ENCODE data around the gene KRTAP4-6.
"Not testable (repeated sequence)": the region's sequence is repeated elsewhere in the genome, so short reads cannot be mapped to it uniquely, and the experiment has no call there.

The KRTAP4-6 gene

DNA sequence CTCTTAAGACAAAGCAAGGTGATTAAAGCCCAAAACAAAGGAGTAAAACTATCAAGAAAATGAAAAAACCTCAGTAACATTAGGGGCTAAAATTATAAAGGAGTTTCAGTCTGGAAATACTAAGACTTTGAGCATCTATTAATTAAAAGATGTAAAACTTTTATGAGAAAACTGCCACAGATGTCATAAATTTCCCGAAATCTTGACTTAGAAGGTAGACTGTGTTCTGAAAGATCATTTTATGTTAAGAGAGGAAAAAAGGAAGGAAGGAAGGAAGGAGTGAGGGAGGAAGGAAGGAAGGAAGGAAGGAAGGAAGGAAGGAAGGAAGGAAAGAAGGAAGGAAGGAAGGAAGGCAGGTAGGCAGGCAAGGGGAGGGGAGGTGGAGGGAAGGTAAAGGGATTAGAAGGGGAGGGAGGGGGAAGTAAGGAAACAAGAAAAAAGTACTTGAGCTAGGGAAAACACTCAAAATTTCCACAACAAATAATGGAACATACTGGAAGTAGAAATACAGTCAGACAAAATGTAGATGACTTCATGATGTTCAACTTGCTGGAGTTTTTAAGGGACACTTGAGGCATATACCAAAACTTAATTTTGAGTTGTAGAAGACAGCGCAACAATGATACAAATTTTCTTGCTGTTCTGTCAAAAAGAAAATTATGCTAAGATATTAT, 7.3 kb upstream of the KRTAP4-6 start:
- DNase-seq (ENCODE audit: low read depth in 3 of 3) = no peak

DNA sequence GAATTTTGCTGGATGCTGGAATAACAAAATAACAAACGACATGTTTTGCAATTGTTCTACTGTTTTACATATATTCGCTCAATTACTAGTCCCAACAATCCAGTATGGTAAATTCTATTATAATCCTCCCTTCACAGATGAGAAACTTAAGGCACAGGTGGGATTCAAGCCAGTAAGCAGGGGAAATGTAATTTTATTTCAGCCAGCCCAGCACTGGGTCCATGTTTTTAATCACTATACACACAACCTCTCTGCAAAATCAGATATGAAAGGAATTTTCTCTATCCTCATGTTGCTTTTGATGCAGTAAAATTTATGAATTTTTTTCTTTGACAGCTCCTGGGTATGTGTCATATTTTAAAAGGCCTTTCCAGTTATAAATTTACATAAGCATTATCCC, 4.9 kb upstream of the KRTAP4-6 start:
- no peak for DNase-seq (ENCODE audit: low read depth in 3 of 3)

DNA sequence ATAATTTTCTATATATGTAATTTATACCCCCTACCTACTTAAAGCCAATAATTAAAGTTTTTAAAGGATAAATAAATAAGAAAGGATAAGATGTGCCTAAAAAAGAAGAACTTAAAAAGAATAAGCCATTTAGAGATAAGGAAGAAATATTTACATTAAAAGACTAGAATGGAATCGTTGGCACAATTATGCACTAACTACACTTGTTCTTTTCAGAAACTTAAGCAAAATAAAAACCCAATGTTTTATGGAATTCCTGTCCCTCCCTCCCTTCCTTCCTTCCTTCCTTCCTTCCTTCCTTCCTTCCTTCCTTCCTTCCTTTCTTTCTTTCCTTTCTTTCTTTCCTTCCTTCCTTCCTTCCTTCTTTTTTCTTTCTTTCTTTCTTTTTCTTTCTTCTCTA, 4.5 kb upstream of the KRTAP4-6 start:
- no peak for DNase-seq (ENCODE audit: low read depth in 3 of 3)

DNA sequence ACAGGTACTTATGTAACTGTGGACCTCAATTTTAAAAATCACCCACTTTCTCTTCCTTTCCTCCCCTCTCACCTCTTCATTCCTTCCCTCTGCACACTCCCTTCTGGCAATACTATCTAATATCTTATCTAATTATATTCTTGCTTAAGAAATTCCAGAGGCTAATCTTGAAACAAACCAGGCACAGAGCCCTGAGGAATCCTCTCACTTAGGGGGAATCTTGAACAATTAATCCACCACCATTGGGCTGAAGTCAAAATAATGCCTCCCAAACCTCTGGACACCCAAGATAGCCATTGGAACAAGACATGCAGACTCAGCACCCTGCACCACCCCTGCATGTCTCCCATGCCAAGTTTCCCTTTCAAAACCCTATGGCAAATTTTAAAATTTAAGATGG, 1.0 kb upstream of the KRTAP4-6 start:
- DNase-seq (ENCODE audit: low read depth in 3 of 3) = no peak

DNA sequence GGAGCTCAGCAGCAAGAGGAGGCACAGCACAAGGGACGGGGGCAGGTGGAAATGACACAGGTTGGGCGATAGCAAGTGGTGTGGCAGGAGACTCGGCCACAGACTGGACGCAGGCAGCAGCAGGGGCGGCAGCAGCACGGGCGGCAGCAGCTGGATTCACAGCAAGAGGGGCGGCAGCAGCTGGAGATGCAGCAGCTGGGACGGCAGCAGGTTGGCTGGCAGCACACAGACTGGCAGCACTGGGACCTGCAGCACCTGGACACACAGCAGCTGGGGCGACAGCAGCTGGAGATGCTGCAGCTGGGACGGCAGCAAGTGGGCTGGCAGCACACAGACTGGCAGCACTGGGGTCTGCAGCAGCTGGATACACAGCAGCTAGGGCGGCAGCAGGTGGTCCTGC, 479 bp downstream of the KRTAP4-6 start:
- not testable (repeated sequence) for DNase-seq (ENCODE audit: low read depth in 3 of 3)

DNA sequence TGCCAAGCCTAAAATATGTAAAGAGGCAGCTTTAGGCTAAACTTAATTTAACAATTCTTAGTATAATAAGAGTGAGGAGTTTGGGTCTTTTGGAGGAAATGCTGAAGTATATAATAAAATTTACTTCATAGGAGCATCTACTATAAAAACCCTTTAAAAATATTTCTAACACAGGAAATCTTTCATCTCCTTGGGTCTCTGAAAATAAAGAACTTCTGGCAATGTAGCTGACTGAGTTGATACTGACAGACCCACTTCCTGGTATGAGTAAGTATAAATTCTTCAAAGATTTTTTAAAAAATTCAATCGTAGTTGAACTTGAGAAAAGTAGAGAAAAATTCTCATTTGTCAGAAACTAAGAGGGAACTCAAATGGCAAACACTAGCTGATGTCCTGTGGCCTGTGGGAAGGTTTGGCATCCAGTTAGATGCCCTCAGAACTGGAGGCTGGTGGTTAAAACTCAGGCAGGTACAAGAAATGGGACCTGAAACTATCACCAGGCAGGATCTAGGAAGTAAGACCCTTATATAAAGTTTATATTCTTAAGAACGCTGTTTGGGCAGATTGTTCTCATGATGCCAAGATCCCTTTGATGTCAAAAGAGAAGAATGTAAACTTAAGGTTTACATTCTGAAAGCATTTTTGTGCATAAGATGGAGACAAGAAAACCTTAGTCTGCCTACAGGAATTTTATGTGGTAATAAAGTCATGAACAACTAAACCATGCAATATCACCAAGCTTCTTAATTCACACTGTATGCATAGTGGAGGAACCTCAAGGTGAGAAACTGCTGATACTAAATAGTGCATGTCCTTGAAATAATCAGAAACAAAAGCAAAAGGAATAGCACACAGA, 6.2 kb downstream of the KRTAP4-6 start:
- no peak for DNase-seq (ENCODE audit: low read depth in 3 of 3)

DNA sequence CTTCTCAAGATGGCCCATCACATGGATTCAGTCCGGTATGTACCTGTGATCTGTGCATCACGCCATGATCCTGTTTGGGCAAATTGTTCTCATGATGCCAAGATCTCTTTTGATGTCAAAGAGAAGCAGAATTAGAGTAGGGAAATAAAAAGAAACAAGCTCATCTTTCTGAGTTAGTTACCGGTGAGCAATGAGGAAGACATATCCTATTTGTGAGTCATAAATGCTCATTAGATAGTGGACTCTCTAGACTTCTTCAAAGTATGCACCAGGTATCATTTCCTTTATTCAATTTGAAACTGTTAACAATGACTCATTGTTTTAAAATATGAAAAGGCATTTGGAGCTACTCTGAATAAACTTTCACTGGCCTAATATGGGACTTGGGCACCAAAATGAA, 8.4 kb downstream of the KRTAP4-6 start:
- no peak for DNase-seq (ENCODE audit: low read depth in 3 of 3)

DNA sequence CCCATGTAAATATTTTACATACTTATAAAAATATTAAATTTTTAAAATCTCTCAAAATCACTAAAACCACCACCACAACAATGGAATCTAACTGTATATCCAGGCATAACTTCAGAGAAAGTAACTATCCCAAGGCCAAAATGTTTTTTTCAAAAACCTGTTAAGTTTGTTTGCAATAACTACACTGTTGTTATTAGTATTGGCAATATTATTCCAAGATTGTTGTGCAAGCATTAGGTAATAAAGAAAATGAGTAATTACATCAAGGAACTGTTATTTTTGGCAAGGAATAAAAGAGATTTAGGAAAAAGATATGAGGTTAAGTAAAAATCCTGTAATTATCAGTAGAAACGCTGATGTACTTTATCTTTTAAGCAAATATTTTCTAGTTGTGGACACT, 13.0 kb downstream of the KRTAP4-6 start:
- DNase-seq (ENCODE audit: low read depth in 3 of 3) = no peak

DNA sequence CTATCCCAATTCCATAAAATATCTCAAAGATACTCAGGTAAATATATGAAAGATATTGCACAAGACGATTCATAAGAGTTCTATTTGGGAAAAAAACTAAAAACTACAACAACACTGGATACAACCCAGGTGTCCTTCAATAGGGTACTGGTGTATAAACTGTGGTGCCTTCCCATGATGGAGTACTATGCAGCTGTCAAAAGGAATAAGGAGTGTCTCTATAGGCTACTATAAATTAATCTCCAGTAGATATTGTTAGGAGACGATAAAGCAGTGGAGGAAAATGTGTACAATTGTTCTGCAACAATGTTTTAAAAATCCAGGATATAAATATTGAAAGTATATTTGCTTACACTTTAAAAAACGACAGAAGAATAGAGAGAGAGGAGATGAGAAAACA, 13.9 kb downstream of the KRTAP4-6 start:
- DNase-seq (ENCODE audit: low read depth in 3 of 3) = no peak

DNA sequence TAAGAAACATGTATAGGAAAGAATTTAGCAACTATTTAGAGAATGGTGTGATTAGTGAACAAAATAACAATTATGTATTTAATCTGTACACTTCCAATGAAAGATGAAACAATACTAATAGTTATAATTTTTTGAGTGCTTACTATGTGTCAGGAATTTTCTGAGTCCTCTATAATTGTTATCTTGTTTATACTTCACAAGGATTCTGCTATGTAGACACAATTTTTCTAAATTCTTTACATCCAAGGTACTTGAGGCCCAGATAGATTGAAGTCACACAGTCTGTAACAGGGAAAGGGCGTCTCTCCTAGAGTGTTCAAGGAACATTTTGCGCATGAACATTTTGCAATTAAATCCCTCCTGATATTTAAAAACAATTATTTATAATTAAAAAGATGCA, 15.3 kb downstream of the KRTAP4-6 start:
- no peak for DNase-seq (ENCODE audit: low read depth in 3 of 3)

DNA sequence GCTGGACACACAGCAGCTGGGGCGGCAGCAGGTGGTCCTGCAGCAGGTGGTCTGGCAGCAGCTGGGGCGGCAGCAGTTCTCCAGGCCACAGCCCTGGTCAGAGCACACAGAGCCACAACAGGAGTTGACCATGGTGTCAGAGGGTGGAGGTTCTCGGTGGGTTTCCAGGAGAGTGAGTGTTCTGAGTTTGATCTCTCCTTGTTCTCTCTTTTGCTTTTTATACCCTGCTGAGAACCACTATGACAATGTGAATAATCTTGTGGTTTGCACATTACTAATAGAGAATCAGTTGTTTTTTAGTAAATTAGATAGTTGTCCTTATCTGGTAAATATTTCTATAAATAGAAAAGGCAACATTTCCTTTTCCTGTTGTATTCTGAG, 16.4 kb downstream of the KRTAP4-6 start, which contains the start of gene KRTAP4-12:
KRTAP4-12 (minus strand) TSS at position 192 of the 381 bp plus-strand sequence; CDS start at position 132, 60 bp downstream.
- not testable (repeated sequence) for DNase-seq (ENCODE audit: low read depth in 3 of 3)

DNA sequence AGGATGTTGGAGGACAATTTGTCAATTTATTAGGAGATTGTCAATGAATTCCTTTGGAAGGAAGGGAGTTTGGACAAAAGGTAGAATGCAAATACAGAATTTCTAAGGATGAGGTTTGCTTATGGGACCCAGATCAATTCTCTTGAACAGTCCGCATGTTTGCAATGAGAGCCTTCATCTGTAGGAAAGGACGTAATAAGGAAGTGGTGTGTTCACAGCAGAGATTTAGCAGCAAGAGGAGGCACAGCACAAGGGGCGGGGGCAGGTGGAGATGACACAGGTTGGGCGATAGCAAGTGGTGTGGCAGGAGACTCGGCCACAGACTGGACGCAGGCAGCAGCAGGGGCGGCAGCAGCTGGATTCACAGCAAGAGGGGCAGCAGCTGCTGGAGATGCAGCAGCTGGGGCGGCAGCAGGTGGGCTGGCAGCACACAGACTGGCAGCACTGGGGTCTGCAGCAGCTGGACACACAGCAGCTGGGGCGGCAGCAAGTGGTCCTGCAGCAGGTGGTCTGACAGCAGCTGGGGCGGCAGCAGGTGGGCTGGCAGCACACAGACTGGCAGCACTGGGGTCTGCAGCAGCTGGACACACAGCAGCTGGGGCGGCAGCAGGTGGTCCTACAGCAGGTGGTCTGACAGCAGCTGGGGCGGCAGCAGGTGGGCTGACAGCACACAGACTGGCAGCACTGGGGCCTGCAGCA, 16.9 kb downstream of the KRTAP4-6 start:
- DNase-seq (ENCODE audit: low read depth in 3 of 3) = not testable (repeated sequence)

DNA sequence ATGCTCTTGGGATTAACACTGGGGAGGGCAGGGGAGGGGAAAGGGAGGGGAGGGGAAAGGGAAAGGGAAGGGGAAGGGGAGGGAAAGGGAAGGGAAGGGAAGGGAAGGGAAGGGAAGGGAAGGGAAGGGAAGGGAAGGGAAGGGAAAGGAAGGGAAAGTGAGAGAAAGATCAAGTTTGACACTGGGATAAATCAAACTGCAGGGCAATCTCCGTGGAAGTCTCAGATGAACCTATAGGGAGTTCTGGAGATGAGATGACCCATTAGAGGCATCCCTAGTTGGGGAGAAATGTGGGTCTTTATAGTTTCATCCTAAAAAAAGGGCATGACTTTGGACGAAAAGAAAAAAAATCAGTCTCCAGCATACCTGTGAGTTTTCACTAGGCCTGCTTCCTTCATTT, 18.6 kb downstream of the KRTAP4-6 start:
- no peak for DNase-seq (ENCODE audit: low read depth in 3 of 3)

DNA sequence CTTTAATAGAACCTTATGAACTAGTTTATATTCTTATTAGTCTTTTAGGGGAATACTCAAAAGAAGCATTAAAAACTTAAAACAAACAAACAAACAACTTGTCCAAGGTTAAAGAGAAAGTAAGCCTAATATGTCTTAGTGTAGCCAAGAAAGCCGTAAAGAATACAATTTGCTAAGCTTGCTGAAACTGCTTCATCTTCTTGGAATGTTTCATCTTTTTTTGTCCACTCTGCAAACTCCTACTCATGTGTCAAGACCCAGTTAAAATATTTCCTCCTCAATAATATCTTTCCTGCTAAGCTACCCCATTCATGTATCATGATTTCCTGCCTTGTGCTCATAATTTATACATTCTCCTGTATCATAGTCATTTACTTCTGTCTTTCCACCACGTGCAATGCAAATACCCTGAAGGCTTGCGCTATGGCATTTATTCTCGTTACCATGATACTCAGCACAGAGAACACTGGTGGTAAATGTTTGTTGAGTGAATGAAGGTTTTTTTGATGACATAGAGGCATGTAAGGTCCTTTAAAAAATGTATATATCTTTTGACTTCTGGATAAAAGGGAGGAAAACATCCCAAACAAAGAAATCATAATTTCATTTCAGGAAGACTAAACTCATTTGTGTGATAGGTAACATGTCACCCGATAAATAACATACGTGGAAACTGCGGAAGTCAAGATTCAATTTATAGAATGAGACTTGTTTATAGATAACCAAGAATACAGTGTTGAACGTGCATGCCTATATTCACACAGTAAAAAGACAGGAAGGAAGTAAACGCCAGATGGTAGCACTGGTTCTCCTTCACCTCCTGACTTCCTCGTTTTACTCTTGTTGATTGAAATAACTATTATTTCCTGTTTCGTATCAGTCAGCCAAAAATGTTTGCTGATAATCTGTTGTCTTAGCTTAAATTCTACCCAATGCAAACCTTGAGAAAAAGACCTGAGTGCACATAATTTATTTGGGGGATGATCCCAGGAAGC, 20.4 kb downstream of the KRTAP4-6 start:
- DNase-seq (ENCODE audit: low read depth in 3 of 3) = not testable (repeated sequence)

DNA sequence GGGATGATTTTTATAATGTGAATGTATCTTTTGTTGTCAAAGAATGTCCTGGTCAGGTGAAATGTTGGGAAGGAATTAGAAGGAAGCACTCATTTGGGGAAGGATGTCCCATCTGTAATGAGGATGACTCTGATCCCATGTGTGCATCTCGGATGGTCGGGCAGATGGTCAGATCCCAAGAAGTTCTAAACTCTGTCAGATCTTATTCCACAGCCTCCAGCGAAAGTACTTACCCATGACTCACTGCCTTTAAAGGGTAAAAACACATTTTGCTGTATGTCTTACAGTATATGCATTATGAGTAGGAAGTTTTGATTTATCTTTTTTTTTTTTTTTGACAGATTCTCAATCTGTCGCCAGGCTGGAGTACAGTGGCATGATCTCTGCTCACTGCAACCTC, 21.6 kb downstream of the KRTAP4-6 start:
- DNase-seq (ENCODE audit: low read depth in 3 of 3) = no peak

DNA sequence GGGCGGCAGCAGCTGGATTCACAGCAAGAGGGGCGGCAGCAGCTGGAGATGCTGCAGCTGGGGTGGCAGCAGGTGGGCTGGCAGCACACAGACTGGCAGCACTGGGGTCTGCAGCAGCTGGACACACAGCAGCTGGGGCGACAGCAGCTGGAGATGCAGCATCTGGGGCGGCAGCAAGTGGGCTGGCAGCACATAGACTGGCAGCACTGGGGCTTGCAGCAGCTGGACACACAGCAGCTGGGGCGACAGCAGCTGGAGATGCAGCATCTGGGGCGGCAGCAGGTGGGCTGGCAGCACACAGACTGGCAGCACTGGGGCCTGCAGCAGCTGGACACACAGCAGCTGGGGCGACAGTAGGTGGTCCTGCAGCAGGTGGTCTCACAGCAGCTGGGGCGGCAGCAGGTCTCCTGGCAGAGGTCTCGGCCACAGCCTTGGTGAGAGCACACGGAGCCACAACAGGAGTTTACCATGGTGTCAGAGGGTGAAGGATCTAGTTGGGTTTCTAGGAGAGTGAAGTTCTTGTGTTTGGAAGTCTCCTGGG, 22.4 kb downstream of the KRTAP4-6 start, which contains the start of gene KRTAP4-11:
KRTAP4-11 (minus strand) TSS at position 528 of the 541 bp plus-strand sequence; CDS start at position 470, 58 bp downstream.
- not testable (repeated sequence) for DNase-seq (ENCODE audit: low read depth in 3 of 3)

DNA sequence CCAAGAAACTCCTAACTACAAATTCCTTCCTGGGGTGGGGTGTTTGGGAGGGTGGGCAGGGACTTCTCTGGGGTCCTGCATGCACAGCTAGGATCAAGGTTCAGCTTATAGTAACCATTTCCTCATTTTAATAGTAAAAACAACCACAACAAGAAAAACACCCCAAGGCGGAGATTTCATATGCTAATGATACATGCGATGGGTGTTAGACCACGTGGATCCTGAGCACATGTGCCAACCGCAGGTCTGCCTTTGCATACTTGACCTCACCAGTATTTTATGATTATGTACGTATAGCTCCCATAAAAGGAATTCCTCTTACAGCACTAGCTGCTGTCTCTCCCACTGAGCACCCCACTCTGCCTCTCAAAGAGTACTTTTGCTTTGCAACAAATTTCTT, 24.0 kb downstream of the KRTAP4-6 start:
- no peak for DNase-seq (ENCODE audit: low read depth in 3 of 3)

DNA sequence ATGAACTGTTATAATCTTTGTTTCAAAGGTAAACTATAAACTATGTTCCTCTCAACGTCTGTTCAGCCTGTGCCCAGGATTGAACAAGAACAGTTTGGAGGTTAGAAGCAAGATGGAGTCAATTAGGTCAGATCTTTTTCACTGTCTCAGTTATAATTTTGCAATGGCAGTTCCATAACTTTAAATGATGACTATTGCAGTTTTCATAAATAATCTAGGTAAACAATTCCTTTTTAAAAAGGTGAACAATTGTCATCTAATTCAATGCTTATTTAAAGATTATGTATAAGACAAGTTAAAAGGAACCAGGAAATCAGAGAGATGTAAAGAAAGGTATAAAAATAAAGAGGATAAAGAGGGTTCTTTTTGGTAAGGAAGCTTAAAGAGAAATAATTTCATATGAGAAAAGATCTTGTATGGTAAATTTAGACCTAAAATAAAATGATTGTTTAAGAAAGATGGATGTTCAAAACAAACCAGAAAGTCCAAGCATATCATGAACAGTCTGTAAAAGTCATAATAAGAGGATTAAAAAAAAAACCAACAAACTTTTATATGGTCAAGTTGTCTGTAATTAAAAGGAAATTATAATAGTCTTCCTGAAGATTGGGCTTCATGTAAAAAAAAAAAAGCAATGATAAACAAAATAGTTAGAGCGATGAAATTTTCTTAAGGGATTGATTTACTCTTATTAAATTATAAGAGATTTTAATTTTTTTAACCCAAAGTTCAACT, 29.0 kb downstream of the KRTAP4-6 start:
- no peak for DNase-seq (ENCODE audit: low read depth in 3 of 3)

DNA sequence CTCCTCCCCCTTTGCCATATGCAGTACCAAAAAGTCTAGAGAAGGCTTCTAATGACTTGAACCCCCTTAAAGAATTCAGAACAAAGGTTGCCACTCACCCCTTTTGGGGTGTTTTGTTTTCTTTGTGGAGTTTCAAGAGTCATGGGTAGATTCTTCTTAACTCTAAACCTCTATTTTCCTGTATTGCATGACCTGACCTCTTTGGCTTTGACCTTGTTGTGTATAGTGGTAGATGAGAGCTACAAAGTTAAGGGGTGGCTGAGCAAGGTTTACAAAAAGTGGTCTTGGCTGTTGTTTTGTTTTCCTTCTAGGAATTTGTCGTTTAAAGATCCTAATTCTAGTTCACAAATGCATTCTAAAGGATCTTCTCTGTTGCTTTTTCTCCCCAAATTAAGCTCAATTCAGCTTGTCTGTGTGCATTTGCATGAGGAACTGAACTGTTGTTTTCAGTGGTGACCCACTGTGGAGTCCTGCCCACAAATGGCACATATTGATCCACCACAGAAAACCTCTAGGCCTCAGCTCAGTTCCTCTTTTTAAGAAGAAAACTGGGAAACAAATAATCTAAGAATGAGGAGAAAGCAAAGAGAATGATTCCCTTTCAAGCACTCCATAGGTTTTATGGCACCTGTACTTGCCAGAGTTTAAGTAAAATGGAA, 31.5 kb downstream of the KRTAP4-6 start:
- not testable (repeated sequence) for DNase-seq (ENCODE audit: low read depth in 3 of 3)

Measured in stimulated activated CD4-positive, alpha-beta T cell treated with anti-CD3 and anti-CD28 coated beads, TNF-alpha, amount 100 ng/mL, for 48 hours (primary cell).